ENCODE measurements around the gene PARP14. TPM values are rescaled to one million over a fixed set of nuclear protein-coding genes. Genes with fewer than 3 reads are reported as not detected.

Gene PARP14
- total and polyA plus RNA-seq, 10 of the 15 experiments (the other 5 are each of a cell fraction or from before 2014, with no cell fraction given), result 21.6 to 189 (median 92.7) TPM

GRCh38 chr3:122676759-122677158, 3.9 kb upstream of the PARP14 start:
- no peak overlapping the region for H3K4me2 ChIP-seq (ENCODE audit: control insufficient read depth, insufficient read depth)
- ChIA-PET SMC1A (ENCODE audit: uncharacterized antibody, unreplicated experiment) (interaction anchor here (0.9 to 11.3 kb wide), 13 partner anchors 20 to 284 kb away, joined by 3 to 250 read pairs (median 4); partner anchors contain the start of gene PARP15), CTCF (interaction anchor here (1.1 to 6.4 kb wide), 8 partner anchors 10 to 123 kb away, joined by 3 to 192 read pairs (median 32); partner anchors contain the start of genes DTX3L and PARP9), RAD21 (ENCODE audit: unreplicated experiment) (interaction anchor here (5.9 to 8.2 kb wide), 2 partner anchors 58 to 113 kb away, joined by 120 to 236 read pairs; partner anchors contain the start of genes DTX3L and PARP9), POLR2A (interaction anchor here (0.9 to 6.5 kb wide), 3 partner anchors 31 to 67 kb away, joined by 3 to 67 read pairs (median 4); no protein-coding TSS in a partner anchor)
- no peak for ATAC-seq
- FAIRE-seq, result no peak
- no peaks in the 10 kb centered on the region for H4K20me1 ChIP-seq (ENCODE audit: control insufficient read depth, insufficient read depth)
- intact Hi-C loops (cut with micrococcal nuclease; ENCODE audit: unreplicated experiment) (loop anchor here (2.0 to 5.0 kb wide), 2 partner anchors 30 to 209 kb away; no protein-coding TSS in a partner anchor), in situ Hi-C loops (cut with MboI) (loop anchor here (5.0 kb wide), 2 partner anchors 119 to 1129 kb away; partner anchors contain the start of gene POLQ)
- no peak for DNase-seq (ENCODE audit: low read depth, low spot score)
- WGBS (ENCODE audit: insufficient coverage, insufficient replicate concordance, low lambda C conversion rate, missing lambda C conversion rate), result 51% methylated on average over 2 of the region's 2 CpGs
- peaks cover 16% of the 10 kb centered on the region for H3K4me1 ChIP-seq (ENCODE audit: control insufficient read depth, insufficient read depth, low read length)
- no peaks in the 10 kb centered on the region for H3K27me3 ChIP-seq (replicated peaks in 1 of 2; ENCODE audit: control insufficient read depth in 2 of 2, insufficient read depth in 2 of 2, low read length in 1 of 2)
- no peak overlapping the region for H3K4me3 ChIP-seq
- H2AFZ ChIP-seq (ENCODE audit: control insufficient read depth, low read depth, low read length), result no peak overlapping the region
- H3K79me2 ChIP-seq (ENCODE audit: control insufficient read depth, insufficient read depth, low read length), result peaks cover 21% of the 10 kb centered on the region
- H3K36me3 ChIP-seq (ENCODE audit: control insufficient read depth in 2 of 2, insufficient read depth in 2 of 2, low read length in 1 of 2), result no peaks in the 10 kb centered on the region
- BruUV-seq (replicated peaks), result no TSS peak
- TF ChIP-seq ZNF384 (IDR thresholded peaks at IDR 0.05; ENCODE audit: borderline replicate concordance, low read depth, low read length) (no peak), SMAD5 (IDR thresholded peaks at IDR 0.05; ENCODE audit: low read depth) (no peak), TARDBP (IDR thresholded peaks at IDR 0.05; ENCODE audit: borderline replicate concordance) (no peak), POLR2AphosphoS2 (IDR thresholded peaks at IDR 0.05; ENCODE audit: low read depth, low read length) (no peak), SMAD1 (IDR thresholded peaks at IDR 0.05; ENCODE audit: low read depth, partially characterized antibody) (no peak), HDGF (IDR thresholded peaks at IDR 0.05) (no peak), ZNF687 (IDR thresholded peaks at IDR 0.05) (no peak), ZNF622 (IDR thresholded peaks at IDR 0.05) (no peak), ZBTB33 (IDR thresholded peaks at IDR 0.05) (no peak), ZBTB11 (CRISPR knock-in tag; IDR thresholded peaks at IDR 0.05) (no peak)
- no peak overlapping the region for H3K27ac ChIP-seq (ENCODE audit: control insufficient read depth, insufficient read depth)
- peaks cover 3% of the 10 kb centered on the region for H3K9me3 ChIP-seq (replicated peaks; ENCODE audit: control insufficient read depth, insufficient read depth, low read length)
- H3K9ac ChIP-seq (ENCODE audit: control insufficient read depth, insufficient read depth, low read length), result no peak overlapping the region

Measured in GM12878 (cell line).